NCI-H460 (cell line): ENCODE results near the gene TRMT6. TPM values are rescaled to one million over a fixed set of nuclear protein-coding genes. Genes with fewer than 3 reads are reported as not detected.

Source experiments
- DNase-seq: peaks from one replicate; pipeline ENCODE4 v3.0.0-alpha.2; 2016; ENCODE audit warnings: low read depth; ENCODE audit errors: extremely low read depth
- small RNA-seq, 2 experiments: library from RNA; depleted of rRNA; stranded (forward); fragments of <200 nt; gene quantifications; one replicate each; pipeline ENCODE3, GENCODE V24; 2014
- total RNA-seq: library from RNA; depleted of rRNA; stranded (reverse); fragments of >200 nt; shearing (Covaris generic); gene quantifications from 2 replicates; pipeline ENCODE4 v1.2.3, GENCODE V29; 2014; rRNA removed

Gene TRMT6
- total RNA-seq, 1 experiment from 2014 or later, result 30.7 TPM

GRCh38 chr20:5910186-5910585, 40.1 kb downstream of the TRMT6 start:
- DNase-seq, result no peak

DNA sequence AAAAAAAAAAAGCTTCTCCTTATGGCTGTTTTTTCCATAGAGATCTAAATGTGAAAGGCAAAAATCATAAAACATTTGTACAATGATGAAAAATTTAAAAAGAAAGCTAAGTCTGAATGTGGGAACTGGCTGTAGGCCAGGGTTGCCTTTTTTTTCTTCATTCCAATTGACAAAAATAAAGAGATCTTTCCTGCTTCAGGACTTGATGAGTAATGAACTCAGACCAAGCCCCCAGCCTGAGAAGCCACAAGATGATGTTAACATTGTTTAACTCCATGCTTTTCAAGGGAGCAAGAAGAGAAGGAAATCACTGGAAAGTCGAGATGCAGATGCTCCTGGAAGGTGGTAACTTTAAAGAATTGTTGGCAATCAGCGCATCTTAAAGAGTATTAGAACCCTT, 41.4 kb downstream of the TRMT6 start:
- DNase-seq, result no peak

DNA sequence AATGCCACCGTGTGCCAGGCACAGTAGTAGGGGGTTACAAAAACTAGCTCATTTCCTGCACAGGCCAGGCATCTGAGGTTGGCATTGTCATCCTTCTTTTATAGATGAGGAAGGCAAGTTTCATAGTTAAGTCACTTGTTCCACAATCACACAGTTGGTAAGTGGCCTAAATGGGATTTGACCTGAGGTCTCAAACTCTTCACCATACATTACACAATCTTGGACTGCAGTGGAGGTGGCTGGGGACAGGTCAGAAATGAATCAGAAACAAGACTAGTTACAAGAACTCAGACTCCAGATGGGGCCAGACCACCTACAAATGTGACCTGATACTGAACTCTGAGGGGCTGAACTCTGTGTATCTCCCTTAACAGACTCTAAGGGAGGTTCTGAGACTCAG, 49.4 kb downstream of the TRMT6 start:
- no peak for DNase-seq

GRCh38 chr20:5899444-5899843, 50.9 kb downstream of the TRMT6 start:
- no peak for DNase-seq

DNA sequence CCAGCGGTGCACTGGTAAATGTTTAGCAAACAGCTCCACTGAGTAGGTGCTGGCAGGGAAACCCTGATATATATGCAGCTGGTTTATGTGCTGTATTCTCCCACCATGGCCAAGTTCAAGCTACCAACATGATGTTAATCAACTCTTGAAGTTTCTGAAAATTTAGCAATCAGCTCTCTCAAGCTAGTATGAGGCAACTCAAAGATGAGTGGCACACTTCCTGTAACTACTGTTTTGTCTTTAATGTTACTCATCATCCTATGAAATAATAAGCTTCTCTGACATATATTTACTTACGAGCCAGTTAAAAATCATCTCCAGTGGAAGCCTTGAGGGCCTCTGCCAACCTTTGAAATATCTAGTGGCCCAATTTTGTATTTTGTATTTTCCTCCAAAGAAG, 54.7 kb downstream of the TRMT6 start:
- DNase-seq, result no peak

DNA sequence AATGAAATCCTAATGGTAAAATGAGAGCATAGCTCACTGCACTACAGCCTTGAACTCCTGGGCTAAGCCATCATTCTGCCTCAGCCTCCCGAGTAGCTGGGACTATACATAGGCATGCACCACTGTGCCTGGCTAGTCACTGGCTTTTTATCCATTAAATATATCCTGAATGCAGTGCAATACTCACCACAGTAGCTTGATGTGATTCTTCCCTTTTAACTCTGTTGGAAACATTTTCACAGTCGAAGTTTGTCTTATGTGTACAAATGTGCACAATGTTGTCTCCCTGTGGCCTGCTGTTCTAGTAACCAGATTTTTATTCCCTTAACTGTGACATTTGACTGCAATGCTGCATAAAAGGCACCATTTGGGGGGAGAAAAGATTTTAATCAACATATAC, 56.7 kb downstream of the TRMT6 start:
- DNase-seq, result no peak

DNA sequence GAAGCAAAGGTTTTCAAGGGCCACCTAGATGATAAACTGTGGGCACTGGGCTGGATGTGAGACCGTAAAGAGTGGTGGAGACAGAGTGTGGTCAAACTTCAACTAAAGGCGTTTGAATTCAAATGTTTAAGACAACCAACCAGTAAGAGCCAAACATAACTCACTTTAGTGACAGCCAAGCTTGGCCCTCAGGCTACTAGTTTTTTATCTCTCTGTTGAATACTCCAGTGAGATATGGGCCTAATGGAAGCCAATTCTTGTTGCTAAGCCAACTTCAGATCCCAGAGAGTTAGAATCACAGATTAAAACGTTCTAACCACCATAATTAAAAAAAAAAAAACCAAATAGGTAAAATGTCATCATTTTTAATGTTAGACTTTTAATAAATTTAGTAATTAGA, 57.3 kb downstream of the TRMT6 start:
- DNase-seq, result no peak

- no peak for DNase-seq
Observed at GRCh38 chr20:5890773-5891441, 59.4 kb downstream of the TRMT6 start.

- no peak for DNase-seq
Observed at GRCh38 chr20:5888041-5888440, 62.3 kb downstream of the TRMT6 start.

GRCh38 chr20:5887386-5887785, 62.9 kb downstream of the TRMT6 start:
- no peak for DNase-seq

Small RNA genes lying within 50 kb of the gene (small RNA-seq; reads per million reads assigned to genes)
- gene RF00019, result 0 reads per million in 2 experiments
- 0 reads per million in 2 experiments for gene RNU1-55P

Other genes starting within 250 kb of the TRMT6 start
- 2.7 and 4.8 TPM in 2 replicates for gene SHLD1, start 200.1 kb downstream of the TRMT6 start, total RNA-seq
- gene CHGB, start 39.0 kb downstream of the TRMT6 start, total RNA-seq, result 0.14 TPM in 1 of 2 replicates, not detected in the other
- 18.6 and 19.3 TPM in 2 replicates for gene MCM8, start 119 bp upstream of the TRMT6 start, total RNA-seq
- gene CRLS1, start 55.6 kb upstream of the TRMT6 start, total RNA-seq, result 102 and 112 TPM in 2 replicates
- not detected in 2 replicates for gene LRRN4, start 103.5 kb upstream of the TRMT6 start, total RNA-seq
- 12.0 and 12.9 TPM in 2 replicates for gene FERMT1, start 172.5 kb upstream of the TRMT6 start, total RNA-seq